AG09319 (cell line): ENCODE results near the gene OCIAD2.

Experiments used
- DNase-seq: peaks from one replicate; pipeline ENCODE4 v3.0.0-alpha.2; 2010; ENCODE audit warnings: low read depth; ENCODE audit errors: extremely low read depth
- TF ChIP-seq, protein P1 (sequence below): IDR thresholded peaks from 2 replicates; pipeline ENCODE4 v1.5.1; 2011; ENCODE audit warnings: low read depth, mild to moderate bottlenecking, inconsistent platforms, low read length, moderate library complexity

OCIAD2 gene, protein sequence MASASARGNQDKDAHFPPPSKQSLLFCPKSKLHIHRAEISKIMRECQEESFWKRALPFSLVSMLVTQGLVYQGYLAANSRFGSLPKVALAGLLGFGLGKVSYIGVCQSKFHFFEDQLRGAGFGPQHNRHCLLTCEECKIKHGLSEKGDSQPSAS

DNA sequence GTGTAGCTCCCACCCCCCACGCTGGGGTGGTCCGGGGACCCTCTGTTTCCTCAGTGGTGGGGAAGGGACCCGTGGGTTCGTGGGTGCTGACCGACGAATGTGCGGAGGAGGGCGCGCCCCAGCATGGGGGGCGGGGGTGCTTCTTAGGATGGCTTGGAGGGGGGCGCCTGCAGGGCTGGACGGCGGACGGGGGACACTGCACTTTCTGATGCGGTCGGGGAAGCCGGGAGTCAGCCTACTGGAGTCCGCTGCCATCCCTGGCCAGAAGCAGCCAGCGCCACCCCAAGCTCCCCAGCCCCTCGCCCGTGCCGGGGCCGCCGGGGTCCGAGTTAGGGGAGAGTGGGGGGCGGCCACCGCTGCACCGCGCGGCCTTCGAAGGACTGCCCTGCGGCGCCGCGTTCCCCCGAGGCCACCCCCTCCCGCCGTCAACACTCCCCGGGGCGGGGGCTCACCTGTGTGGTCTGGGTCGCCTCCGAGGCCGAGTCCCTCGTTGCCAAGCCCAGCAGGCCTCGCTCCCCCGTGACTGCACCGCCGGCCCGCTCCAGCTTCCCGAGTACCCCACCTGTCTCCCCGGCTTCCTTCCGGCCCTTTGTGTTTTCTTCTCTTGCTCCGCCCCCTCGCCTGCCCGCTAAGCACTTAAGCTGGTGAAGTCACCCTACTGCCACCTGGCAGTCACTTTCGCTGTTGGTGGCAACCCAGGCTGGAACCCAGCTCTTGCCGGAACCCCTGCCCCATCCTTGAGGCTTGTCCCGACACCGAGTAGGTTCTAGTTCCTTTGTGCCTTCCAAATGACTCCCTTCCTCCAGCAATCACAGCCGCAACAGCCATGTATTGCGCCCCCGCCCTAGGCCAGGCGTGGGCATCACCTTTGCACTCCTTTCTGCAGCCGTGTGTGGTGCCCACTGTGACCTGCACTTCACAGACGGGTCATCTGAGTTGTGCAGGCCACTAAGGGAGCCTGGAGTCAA, at the start of gene OCIAD2:
TSS of gene OCIAD2 (minus strand) at position 569 of the 968 bp plus-strand sequence. CDS start 2,225 bp downstream, outside the sequence.
- DNase-seq: no peak
- TF ChIP-seq, protein P1, sequence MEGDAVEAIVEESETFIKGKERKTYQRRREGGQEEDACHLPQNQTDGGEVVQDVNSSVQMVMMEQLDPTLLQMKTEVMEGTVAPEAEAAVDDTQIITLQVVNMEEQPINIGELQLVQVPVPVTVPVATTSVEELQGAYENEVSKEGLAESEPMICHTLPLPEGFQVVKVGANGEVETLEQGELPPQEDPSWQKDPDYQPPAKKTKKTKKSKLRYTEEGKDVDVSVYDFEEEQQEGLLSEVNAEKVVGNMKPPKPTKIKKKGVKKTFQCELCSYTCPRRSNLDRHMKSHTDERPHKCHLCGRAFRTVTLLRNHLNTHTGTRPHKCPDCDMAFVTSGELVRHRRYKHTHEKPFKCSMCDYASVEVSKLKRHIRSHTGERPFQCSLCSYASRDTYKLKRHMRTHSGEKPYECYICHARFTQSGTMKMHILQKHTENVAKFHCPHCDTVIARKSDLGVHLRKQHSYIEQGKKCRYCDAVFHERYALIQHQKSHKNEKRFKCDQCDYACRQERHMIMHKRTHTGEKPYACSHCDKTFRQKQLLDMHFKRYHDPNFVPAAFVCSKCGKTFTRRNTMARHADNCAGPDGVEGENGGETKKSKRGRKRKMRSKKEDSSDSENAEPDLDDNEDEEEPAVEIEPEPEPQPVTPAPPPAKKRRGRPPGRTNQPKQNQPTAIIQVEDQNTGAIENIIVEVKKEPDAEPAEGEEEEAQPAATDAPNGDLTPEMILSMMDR: no peak; the same call in 1 of the 2 replicates

DNA sequence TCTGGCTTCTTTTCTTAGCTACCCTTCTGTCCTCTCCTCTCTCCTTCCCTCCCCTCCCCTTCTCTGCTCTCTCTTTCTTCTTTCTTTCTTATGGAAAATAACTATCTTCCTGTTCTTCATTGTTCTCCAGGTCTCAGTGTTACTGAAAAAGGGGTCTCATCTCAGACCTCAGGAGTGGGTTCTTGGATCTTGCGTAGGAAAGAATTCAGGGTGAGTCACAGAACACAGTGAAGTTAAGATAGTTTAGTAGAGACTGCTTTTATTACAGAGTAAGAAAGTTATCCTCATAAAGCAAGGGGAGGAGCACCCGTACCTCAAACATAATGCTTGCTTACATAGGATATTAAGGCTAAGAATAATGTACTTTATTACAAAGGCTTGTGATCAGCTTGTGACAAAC, 47.7 kb upstream of the OCIAD2 start:
- DNase-seq: no peak
- TF ChIP-seq, protein P1: no peak

DNA sequence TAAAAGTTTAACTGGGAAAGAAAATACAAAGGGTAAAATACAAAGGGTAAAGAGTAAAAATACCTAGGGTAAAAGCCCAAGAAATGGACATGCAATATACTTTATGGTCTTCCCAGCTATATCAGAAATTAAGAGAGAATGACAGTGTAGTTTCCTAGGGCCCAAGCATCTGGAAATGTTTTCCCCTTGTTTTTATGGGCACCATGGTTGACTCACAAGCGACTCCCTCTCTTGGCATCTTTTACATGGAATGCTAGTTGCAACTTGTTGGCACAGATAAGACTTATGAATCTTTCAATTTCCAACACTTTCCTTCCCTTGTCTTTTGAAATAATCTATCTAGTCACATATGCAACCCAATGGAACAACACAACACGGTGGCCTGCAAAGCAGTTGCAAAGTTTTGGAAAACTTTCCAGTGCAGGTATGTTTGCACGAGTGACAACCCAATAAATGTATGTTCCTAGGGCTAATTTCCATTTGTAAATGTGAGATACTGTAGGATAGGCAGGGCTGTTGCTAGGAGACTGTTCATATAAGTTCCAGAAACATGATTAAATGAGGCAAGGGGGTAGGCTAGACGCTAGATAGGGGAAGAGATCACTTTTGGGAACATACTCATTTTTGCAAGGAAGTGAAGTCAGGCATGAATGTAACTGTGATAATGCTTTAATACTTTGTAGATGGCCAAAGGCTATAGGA, 43.1 kb upstream of the OCIAD2 start:
- no peak for DNase-seq
- TF ChIP-seq, protein P1: no peak

DNA sequence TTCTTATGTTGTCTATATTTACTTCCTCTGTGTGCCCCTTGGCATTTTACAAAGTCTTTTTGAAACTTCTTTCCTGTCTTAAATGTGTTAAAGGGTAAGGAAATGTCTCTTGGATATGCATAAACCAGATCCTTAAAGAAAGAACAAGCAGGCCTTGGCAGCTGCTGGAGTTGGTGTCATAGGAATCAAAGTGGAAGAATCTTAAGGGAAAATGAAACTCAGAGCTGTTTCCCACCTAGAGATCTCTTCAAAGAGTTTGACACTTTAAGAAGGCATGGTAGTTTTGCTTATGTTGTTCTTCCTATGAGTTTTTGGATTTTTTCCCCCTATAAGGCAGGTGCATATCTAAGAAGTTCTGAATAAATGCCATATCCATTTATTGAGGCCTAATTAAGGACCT, 42.5 kb upstream of the OCIAD2 start:
- no peak for DNase-seq
- TF ChIP-seq, protein P1: no peak

DNA sequence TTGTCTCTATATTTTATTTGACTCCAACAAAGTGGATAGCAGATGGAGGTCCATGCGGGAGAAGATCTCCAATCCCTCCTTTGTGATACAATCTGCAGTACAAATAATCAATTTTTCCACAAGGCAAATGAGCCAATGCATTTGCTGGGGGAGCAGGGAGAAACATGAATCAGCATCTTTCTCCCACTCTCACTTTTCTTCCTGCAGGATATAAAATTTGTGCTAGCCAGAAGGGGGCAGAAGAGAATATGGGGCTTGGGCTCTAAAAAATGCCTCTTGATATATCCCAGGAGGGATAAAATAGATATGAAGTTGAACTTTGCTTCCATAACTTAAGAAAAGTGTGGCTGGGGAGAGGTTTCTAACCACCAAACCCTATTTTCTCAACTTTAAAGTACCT, 41.2 kb upstream of the OCIAD2 start:
- no peak for DNase-seq
- TF ChIP-seq, protein P1: no peak

DNA sequence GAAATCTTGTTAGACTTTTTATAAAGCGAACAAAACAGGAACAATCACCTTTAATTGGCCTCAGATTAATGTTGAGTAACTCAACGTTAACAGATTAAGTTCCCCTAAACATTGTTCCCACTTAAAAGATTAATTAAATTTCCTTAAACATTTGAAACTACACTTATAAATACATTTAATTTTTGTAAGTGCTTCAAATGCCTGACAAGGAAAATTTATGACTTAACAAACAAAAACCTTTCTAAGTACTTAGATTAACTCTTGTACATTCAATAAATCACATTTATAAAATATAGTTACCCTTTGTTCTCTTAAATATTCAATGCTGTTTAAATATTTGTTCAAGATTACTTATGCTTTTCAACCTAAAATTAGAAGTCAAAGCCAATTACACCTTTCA, 39.4 kb upstream of the OCIAD2 start:
- DNase-seq: no peak
- TF ChIP-seq, protein P1: no peak
